HEK293 (cell line): ENCODE measurements around the gene SCYL1.

Experiments used
- CTCF ChIA-PET: fragments of 350-600 bp; formaldehyde crosslinking; extraction: SDS; loops from one replicate; lab custom pipeline; 2021; ENCODE audit warnings: antibody characterized with exemption; lab: Yijun Ruan, JAX
- POLR2A ChIA-PET: fragments of 300-600 bp; formaldehyde crosslinking; extraction: SDS; loops from one replicate; lab custom pipeline; 2020; ENCODE audit warnings: antibody characterized with exemption, inconsistent platforms; lab: Yijun Ruan, JAX
- H3K27ac ChIP-seq: fragments of 200-500 bp; sonication (Bioruptor generic); 2 replicates; pipeline ENCODE4 v1.5.1; 2014; ENCODE audit warnings: low read depth, low read length, control low read depth, inconsistent platforms; ENCODE audit errors: extremely low read depth
- H3K36me3 ChIP-seq, 2 experiments: fragments of 200-500 bp in 1 of 2; sonication (Bioruptor generic) in 1 of 2; 1 replicate in 1 of 2; 2 replicates in 1 of 2; pipeline ENCODE4 v1.5.1; 2014 to 2017; ENCODE audit warnings: inconsistent platforms in 2 of 2, low read length in 2 of 2; ENCODE audit not compliant: control insufficient read depth in 2 of 2, insufficient read depth in 1 of 2
- H3K4me1 ChIP-seq: fragments of 200-500 bp; sonication (Bioruptor generic); 2 replicates; pipeline ENCODE4 v1.5.1; 2014; ENCODE audit warnings: mild to moderate bottlenecking, low read length, inconsistent platforms; ENCODE audit not compliant: control insufficient read depth, insufficient read depth
- H3K4me3 ChIP-seq: 2 replicates; pipeline ENCODE4 v1.5.1; 2011; ENCODE audit warnings: low read depth, mild to moderate bottlenecking, control low read depth, low read length, moderate library complexity
- H3K9me3 ChIP-seq: fragments of 200-500 bp; sonication (Bioruptor generic); 2 replicates; pipeline ENCODE4 v1.5.1; 2014; ENCODE audit warnings: low read depth, low read length, inconsistent platforms; ENCODE audit not compliant: control insufficient read depth, insufficient read depth
- HIC1 ChIP-seq: fragments of 450-650 bp; formaldehyde crosslinking; IDR thresholded peaks from 2 replicates; pipeline ENCODE4 v1.5.1; 2016; ENCODE audit warnings: missing biosample characterization, missing genetic modification characterization
- KLF16 ChIP-seq: fragments of 450-650 bp; formaldehyde crosslinking; IDR thresholded peaks from 2 replicates; pipeline ENCODE4 v1.5.1; 2017; ENCODE audit warnings: missing biosample characterization, missing genetic modification characterization
- KLF8 ChIP-seq: fragments of 450-650 bp; formaldehyde crosslinking; IDR thresholded peaks from 2 replicates; pipeline ENCODE4 v1.5.1; 2016; ENCODE audit warnings: missing biosample characterization, missing genetic modification characterization
- KLF9 ChIP-seq: fragments of 450-650 bp; formaldehyde crosslinking; IDR thresholded peaks from 2 replicates; pipeline ENCODE4 v1.5.1; 2016; ENCODE audit warnings: missing biosample characterization, missing genetic modification characterization, low read depth
- PRDM10 ChIP-seq: fragments of 450-650 bp; formaldehyde crosslinking; IDR thresholded peaks from 2 replicates; pipeline ENCODE4 v1.5.1; 2016; ENCODE audit warnings: missing biosample characterization, missing genetic modification characterization
- SP2 ChIP-seq: fragments of 450-650 bp; formaldehyde crosslinking; IDR thresholded peaks from 2 replicates; pipeline ENCODE4 v1.5.1; 2016; ENCODE audit warnings: missing biosample characterization, missing genetic modification characterization
- SP7 ChIP-seq: fragments of 450-650 bp; formaldehyde crosslinking; IDR thresholded peaks from 2 replicates; pipeline ENCODE4 v1.5.1; 2016; ENCODE audit warnings: missing biosample characterization, missing genetic modification characterization
- ZBTB11 ChIP-seq: fragments of 450-650 bp; formaldehyde crosslinking; conservative IDR thresholded peaks from 2 replicates; pipeline ENCODE4 v1.5.1; 2016; ENCODE audit warnings: low read depth, missing biosample characterization, missing genetic modification characterization
- ZBTB48 ChIP-seq: fragments of 450-650 bp; formaldehyde crosslinking; IDR thresholded peaks from 2 replicates; pipeline ENCODE4 v1.5.1; 2016; ENCODE audit warnings: missing biosample characterization, missing genetic modification characterization
- ZEB2 ChIP-seq: fragments of 450-650 bp; formaldehyde crosslinking; IDR thresholded peaks from 2 replicates; pipeline ENCODE4 v1.5.1; 2016; ENCODE audit warnings: missing biosample characterization, missing genetic modification characterization
- ZFHX2 ChIP-seq: fragments of 450-650 bp; formaldehyde crosslinking; conservative IDR thresholded peaks from 2 replicates; pipeline ENCODE4 v1.5.1; 2016; ENCODE audit warnings: missing biosample characterization, missing genetic modification characterization
- ZFP37 ChIP-seq: fragments of 450-650 bp; formaldehyde crosslinking; IDR thresholded peaks from 2 replicates; pipeline ENCODE4 v1.5.1; 2016; ENCODE audit warnings: missing biosample characterization, missing genetic modification characterization
- ZNF157 ChIP-seq: fragments of 450-650 bp; formaldehyde crosslinking; IDR thresholded peaks from 2 replicates; pipeline ENCODE4 v1.5.1; 2016; ENCODE audit warnings: missing biosample characterization, missing genetic modification characterization
- ZNF2 ChIP-seq: fragments of 450-650 bp; formaldehyde crosslinking; IDR thresholded peaks from 2 replicates; pipeline ENCODE4 v1.5.1; 2016; ENCODE audit warnings: missing biosample characterization, missing genetic modification characterization
- ZNF311 ChIP-seq: fragments of 450-650 bp; formaldehyde crosslinking; IDR thresholded peaks from 2 replicates; pipeline ENCODE4 v1.5.1; 2017; ENCODE audit warnings: missing biosample characterization, missing genetic modification characterization, borderline replicate concordance
- ZNF335 ChIP-seq: fragments of 450-650 bp; formaldehyde crosslinking; conservative IDR thresholded peaks from 2 replicates; pipeline ENCODE4 v1.5.1; 2016; ENCODE audit warnings: missing biosample characterization, missing genetic modification characterization
- ZNF394 ChIP-seq: fragments of 450-650 bp; formaldehyde crosslinking; IDR thresholded peaks from 2 replicates; pipeline ENCODE4 v1.5.1; 2016; ENCODE audit warnings: missing biosample characterization, missing genetic modification characterization, mild to moderate bottlenecking, moderate library complexity, borderline replicate concordance
- ZNF416 ChIP-seq: fragments of 450-650 bp; formaldehyde crosslinking; IDR thresholded peaks from 2 replicates; pipeline ENCODE4 v1.5.1; 2016; ENCODE audit warnings: missing biosample characterization, missing genetic modification characterization
- ZNF501 ChIP-seq: fragments of 450-650 bp; formaldehyde crosslinking; IDR thresholded peaks from 2 replicates; pipeline ENCODE4 v1.5.1; 2016; ENCODE audit warnings: missing biosample characterization, missing genetic modification characterization
- ZNF521 ChIP-seq: fragments of 450-650 bp; formaldehyde crosslinking; IDR thresholded peaks from 2 replicates; pipeline ENCODE4 v1.5.1; 2017; ENCODE audit warnings: missing biosample characterization, mild to moderate bottlenecking, missing genetic modification characterization
- ZNF658 ChIP-seq: fragments of 450-650 bp; formaldehyde crosslinking; IDR thresholded peaks from 2 replicates; pipeline ENCODE4; 2016; ENCODE audit warnings: missing biosample characterization, missing genetic modification characterization
- ZNF660 ChIP-seq: fragments of 450-650 bp; IDR thresholded peaks from 2 replicates; pipeline ENCODE4 v1.5.1; 2018; ENCODE audit warnings: missing biosample characterization, mild to moderate bottlenecking, missing genetic modification characterization
- ZNF692 ChIP-seq: fragments of 450-650 bp; formaldehyde crosslinking; IDR thresholded peaks from 2 replicates; pipeline ENCODE4 v1.5.1; 2016; ENCODE audit warnings: missing biosample characterization, missing genetic modification characterization
- ZNF768 ChIP-seq: fragments of 450-650 bp; formaldehyde crosslinking; IDR thresholded peaks from 2 replicates; pipeline ENCODE4 v1.5.1; 2018; ENCODE audit warnings: missing biosample characterization, mild to moderate bottlenecking, missing genetic modification characterization
- ZSCAN30 ChIP-seq: fragments of 450-650 bp; IDR thresholded peaks from 2 replicates; pipeline ENCODE4 v1.5.1; 2018; ENCODE audit warnings: missing biosample characterization, mild to moderate bottlenecking, missing genetic modification characterization, moderate library complexity
- ZXDB ChIP-seq: fragments of 450-650 bp; formaldehyde crosslinking; IDR thresholded peaks from 2 replicates; pipeline ENCODE4 v1.5.1; 2016; ENCODE audit warnings: missing biosample characterization, missing genetic modification characterization

SCYL1 gene

GRCh38 chr11:65524741-65525545 is at the start of gene SCYL1:
TSS of gene SCYL1 (plus strand) at chr11:65525083. CDS start at chr11:65525154, 71 bp downstream.
- Histone ChIP-seq H3K9me3 (no peaks in the 10 kb centered on the region), H3K36me3 (peaks cover 0 to 40% of the 10 kb centered on the region in 2 experiments; a peak in 1 of 3 replicates), H3K4me3 (peak within 1 kb of the TSS; percentile 82), H3K4me1 (peaks cover 4% of the 10 kb centered on the region; the same call in 1 of the 2 replicates), H3K27ac (peak within 1 kb of the TSS; percentile 81)
- ChIA-PET POLR2A (interaction anchor here (0.6 to 2.3 kb wide), 18 partner anchors 9 to 263 kb away, joined by 3 to 11 read pairs (median 4); partner anchors contain the start of genes FRMD8, MALAT1, MAP3K11 and NEAT1), CTCF (interaction anchor here (2.2 to 2.5 kb wide), 2 partner anchors 16 to 68 kb away, joined by 11 read pairs; no protein-coding TSS in a partner anchor)
- TF ChIP-seq HIC1 (tag by site-specific recombination): peak; percentile 63; the same call in 1 of the 2 replicates
- TF ChIP-seq ZNF660: peak; percentile 88
- TF ChIP-seq ZFP37: peak; percentile 40; the same call in 1 of the 2 replicates
- peak; percentile 79 for TF ChIP-seq KLF16 (tag by site-specific recombination)
- TF ChIP-seq ZNF692 (tag by site-specific recombination): peak; percentile 57
- TF ChIP-seq ZNF658 (tag by site-specific recombination): no peak
- peak; percentile 52 for TF ChIP-seq PRDM10
- no peak for TF ChIP-seq ZNF311 (tag by site-specific recombination)
- peak; percentile 83 for TF ChIP-seq ZBTB48 (tag by site-specific recombination)
- 0 out of 2 replicates have a peak, but pooled peaks have one; percentile 27 for TF ChIP-seq ZNF394
- TF ChIP-seq ZFHX2 (tag by site-specific recombination): peak; percentile 40; the same call in 1 of the 2 replicates
- TF ChIP-seq ZNF335 (tag by site-specific recombination): peak; percentile 45; the same call in 1 of the 2 replicates
- TF ChIP-seq ZNF768 (tag by site-specific recombination): no peak
- TF ChIP-seq SP7: 0 out of 2 replicates have a peak, but pooled peaks have one; percentile 26
- no peak for TF ChIP-seq ZNF521 (tag by site-specific recombination)
- TF ChIP-seq ZNF157 (tag by site-specific recombination): no peak
- peak; percentile 35; the same call in 1 of the 2 replicates for TF ChIP-seq ZNF501
- 0 out of 2 replicates have a peak, but pooled peaks have one; percentile 20 for TF ChIP-seq ZEB2 (tag by site-specific recombination)
- TF ChIP-seq ZNF2 (tag by site-specific recombination): peak; percentile 82
- TF ChIP-seq KLF8 (tag by site-specific recombination): peak; percentile 36; the same call in 1 of the 2 replicates
- TF ChIP-seq KLF9: peak; percentile 40; the same call in 1 of the 2 replicates
- TF ChIP-seq ZNF416 (tag by site-specific recombination): no peak
- peak; percentile 75 for TF ChIP-seq ZXDB (tag by site-specific recombination)
- TF ChIP-seq SP2 (tag by site-specific recombination): peak; percentile 41
- TF ChIP-seq ZSCAN30 (tag by site-specific recombination): peak; percentile 89
- TF ChIP-seq ZBTB11 (tag by site-specific recombination): peak; percentile 57
